Kidney tubule cell (primary cell): Measurements from ENCODE around the gene PAXX.
"Not testable (repeated sequence)": the region's sequence is repeated elsewhere in the genome, so short reads cannot be mapped to it uniquely, and the experiment has no call there.

Experiments used
- DNase-seq: peaks from one replicate; pipeline ENCODE4 v3.0.0-alpha.2; 2018; ENCODE audit warnings: low spot score

The PAXX gene

GRCh38 chr9:137002646-137003041 is 10.4 kb downstream of the PAXX start:
- no peak for DNase-seq

GRCh38 chr9:137004285-137004684 is 12.1 kb downstream of the PAXX start:
- not testable (repeated sequence) for DNase-seq

GRCh38 chr9:137006116-137007003 is 14.1 kb downstream of the PAXX start:
- DNase-seq: no peak

GRCh38 chr9:137007108-137007815 is 15.0 kb downstream of the PAXX start:
- no peak for DNase-seq

- DNase-seq: no peak
These were observed 15.6 kb downstream of the PAXX start for GRCh38 chr9:137007816-137008270.

GRCh38 chr9:137008312-137008711 is 16.1 kb downstream of the PAXX start:
- no peak for DNase-seq

GRCh38 chr9:137009217-137009616 is 17.0 kb downstream of the PAXX start:
- no peak for DNase-seq

GRCh38 chr9:137009938-137010732 is 17.9 kb downstream of the PAXX start:
- no peak for DNase-seq

- DNase-seq: no peak
These were observed 18.9 kb downstream of the PAXX start for GRCh38 chr9:137011156-137011555.

GRCh38 chr9:137011907-137012675 is 19.9 kb downstream of the PAXX start:
- no peak for DNase-seq

GRCh38 chr9:137012694-137013570 is 20.7 kb downstream of the PAXX start:
- DNase-seq: no peak

- no peak for DNase-seq
These were observed 21.3 kb downstream of the PAXX start for GRCh38 chr9:137013571-137013940.

- no peak for DNase-seq
These were observed 21.9 kb downstream of the PAXX start for GRCh38 chr9:137014166-137014565.

- no peak for DNase-seq
These were observed 22.7 kb downstream of the PAXX start for GRCh38 chr9:137014776-137015539.

GRCh38 chr9:137015540-137015930 is 23.3 kb downstream of the PAXX start:
- DNase-seq: no peak

- no peak for DNase-seq
These were observed 23.8 kb downstream of the PAXX start for GRCh38 chr9:137015976-137016375.

GRCh38 chr9:137016436-137016835 is 24.2 kb downstream of the PAXX start:
- DNase-seq: no peak

- no peak for DNase-seq
These were observed 24.8 kb downstream of the PAXX start for GRCh38 chr9:137017071-137017470.

- DNase-seq: no peak
These were observed 25.7 kb downstream of the PAXX start for GRCh38 chr9:137017791-137018497.
